UCSD-AML1 (cell line): ENCODE data around the gene CEP89.
"Not testable (repeated sequence)": the region's sequence is repeated elsewhere in the genome, so short reads cannot be mapped to it uniquely, and the experiment has no call there.

ENCODE experiments used
- DNase-seq: peaks from one replicate; lab custom pipeline; 2025; ENCODE audit not compliant: unreplicated experiment; lab: John Stamatoyannopoulos, UW

The CEP89 gene

GRCh38 chr19:32848035-32848434 lies 123.7 kb downstream of the CEP89 start:
- DNase-seq = not testable (repeated sequence)

GRCh38 chr19:32843716-32844245 lies 128.0 kb downstream of the CEP89 start:
- no peak for DNase-seq

- DNase-seq = no peak
These were observed 129.7 kb downstream of the CEP89 start for GRCh38 chr19:32842061-32842460.

GRCh38 chr19:32837531-32837930 lies 134.2 kb downstream of the CEP89 start:
- DNase-seq = no peak

- not testable (repeated sequence) for DNase-seq
These were observed 138.4 kb downstream of the CEP89 start for GRCh38 chr19:32833388-32833787.

DNA sequence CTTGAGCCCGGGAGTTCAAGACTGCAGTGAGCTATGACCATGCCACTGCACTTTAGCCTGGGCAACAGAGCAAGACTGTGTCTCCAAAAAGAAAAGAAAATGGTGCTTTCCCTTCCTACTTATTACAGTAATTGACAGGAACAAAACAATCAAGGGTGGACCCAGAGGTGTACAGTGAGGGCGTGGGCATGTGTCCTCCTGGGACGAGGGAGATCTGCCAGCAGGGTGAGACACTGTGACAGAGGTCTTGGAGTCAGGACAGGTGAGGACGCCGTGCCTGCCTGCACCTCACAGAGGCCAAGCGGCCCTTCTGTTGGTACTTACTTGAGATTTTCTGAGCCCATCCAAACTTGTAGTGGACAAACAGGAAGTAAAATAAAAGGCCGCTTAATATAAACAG lies 138.9 kb downstream of the CEP89 start:
- not testable (repeated sequence) for DNase-seq

- DNase-seq = not testable (repeated sequence)
These were observed 139.7 kb downstream of the CEP89 start for GRCh38 chr19:32832094-32832493.

DNA sequence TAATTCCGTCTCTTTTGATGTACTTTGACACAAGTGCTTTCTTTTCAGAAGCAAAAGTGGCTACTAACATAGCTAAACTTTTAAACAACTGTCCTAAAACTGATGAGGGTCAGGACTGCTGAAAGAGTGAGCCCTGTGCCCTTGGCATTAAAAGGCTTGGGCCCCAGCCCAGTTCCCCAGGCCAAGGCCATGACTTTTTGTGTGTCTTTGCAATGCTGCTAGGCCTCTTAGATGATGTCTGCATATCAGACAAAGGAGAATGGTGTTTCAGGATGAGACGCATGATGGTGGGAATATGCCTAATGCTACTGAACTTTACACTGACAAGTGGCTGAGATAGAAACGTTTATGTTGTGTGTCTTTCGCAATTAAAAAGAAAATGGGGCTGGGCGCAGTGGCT lies 140.1 kb downstream of the CEP89 start:
- DNase-seq = no peak

DNA sequence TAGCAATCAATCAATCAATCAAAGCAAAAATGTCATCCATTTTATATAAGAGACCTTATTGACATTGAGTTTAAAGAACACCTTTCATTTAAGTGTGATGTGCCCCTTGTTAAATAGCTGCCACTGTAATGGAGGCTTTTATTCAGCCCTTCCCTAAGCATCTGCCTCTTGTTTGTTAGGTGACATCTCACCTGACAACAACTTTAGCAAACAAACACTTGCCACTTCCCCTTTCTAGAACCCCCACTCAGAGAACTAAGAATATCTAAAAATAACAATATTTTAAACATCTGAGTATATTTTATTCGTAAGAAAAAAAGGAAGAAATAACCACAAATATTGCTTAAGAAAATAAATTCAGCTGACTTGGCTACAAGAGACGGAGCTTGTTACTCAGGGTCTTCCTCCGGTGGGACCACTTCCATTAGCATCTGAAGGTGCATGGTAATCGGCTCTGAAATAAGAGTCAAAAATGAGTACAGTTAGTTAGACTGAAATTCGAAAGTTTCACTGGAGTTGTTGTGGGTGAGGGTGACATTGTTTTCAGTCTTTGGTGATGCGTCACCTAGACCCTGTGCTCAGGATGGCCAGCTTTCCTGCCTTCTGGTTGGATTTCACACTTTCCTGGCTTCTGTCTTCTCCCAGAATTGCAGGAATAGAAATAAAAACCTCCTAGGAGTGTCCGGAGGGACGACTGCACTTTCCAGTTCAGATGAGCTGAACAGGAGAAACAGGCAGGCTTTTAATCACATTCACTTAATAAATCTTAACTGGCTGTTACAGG lies 141.3 kb downstream of the CEP89 start:
- no peak for DNase-seq

DNA sequence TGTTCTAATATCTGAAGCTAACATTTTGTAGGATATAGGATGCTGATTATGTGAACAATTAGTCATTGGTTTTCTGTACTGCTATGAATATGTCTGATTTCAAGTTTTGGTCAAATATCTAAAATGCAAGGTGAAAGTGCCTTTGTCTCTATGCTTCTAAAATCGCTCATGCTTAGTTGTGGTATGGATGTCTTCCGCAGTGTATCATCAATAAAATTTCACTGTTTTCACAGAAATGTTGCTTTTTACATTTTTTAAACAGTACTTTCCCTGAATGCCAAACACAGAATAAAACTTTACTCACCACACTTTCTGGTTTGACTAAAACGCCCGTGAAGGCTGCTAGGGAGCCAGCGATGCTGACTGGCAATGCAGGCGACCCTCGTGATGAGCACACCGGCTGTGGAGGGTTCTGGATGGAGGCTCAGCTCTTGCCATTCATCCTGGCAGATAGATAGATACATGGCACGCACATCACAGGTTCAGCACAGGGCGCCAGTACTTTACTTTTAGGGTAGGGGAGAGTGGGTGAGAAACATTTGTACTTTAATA lies 142.3 kb downstream of the CEP89 start:
- no peak for DNase-seq

GRCh38 chr19:32828643-32829344 lies 143.0 kb downstream of the CEP89 start:
- DNase-seq = no peak

DNA sequence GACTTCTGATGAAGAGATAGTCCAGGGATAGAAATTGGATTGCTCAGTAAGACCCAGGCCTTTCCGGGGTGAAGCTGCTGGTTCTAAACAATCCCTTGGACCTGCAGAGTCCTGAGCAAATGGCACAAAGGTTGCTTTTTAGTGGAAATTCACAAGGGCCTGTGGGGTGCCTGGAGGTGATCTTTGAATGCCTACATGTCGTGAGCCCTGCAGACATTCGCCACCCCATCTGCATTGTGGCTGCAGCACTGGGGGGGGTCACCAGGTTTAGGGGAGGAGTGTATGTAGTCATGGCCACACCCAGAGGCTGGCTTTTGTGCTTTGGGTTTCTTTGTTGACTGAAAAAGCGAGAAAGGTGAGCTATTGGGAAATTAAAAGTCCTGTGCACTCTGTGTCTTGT lies 143.6 kb downstream of the CEP89 start:
- DNase-seq = no peak
